Epidermal melanocyte (primary cell): ENCODE results near the gene TMEM225B.
"Not testable (repeated sequence)": the region's sequence is repeated elsewhere in the genome, so short reads cannot be mapped to it uniquely, and the experiment has no call there.

ENCODE experiments used
- DNase-seq: peaks from one replicate; pipeline ENCODE4 v3.0.0; 2011; ENCODE audit warnings: low spot score; ENCODE audit not compliant: insufficient read length

TMEM225B gene

DNA sequence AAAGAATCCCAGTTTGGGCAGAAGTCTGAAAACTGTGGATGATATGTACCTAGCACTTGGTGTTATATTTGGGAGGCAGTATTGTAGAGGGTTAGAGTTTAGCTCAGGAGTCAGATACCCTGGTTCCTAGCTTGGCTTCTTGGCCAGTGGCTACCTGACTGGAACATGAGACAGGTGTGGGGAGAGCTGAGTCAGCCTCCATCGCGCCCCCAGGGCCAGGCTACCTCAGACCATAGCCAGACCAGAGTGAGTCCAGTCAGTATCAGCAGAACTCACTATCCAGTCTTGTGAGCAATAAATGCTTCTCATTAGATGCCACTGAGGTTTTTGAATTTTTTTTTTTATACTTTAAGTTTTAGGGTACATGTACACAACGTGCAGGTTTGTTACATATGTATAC, 55.7 kb downstream of the TMEM225B start:
- DNase-seq: no peak

- not testable (repeated sequence) for DNase-seq
Measured at GRCh38 chr7:99654626-99655025, 56.6 kb downstream of the TMEM225B start.

GRCh38 chr7:99657879-99658278, 59.8 kb downstream of the TMEM225B start:
- not testable (repeated sequence) for DNase-seq
